Measurements from ENCODE around the gene MAPKAP1.
A peak's percentile ranks its signal among the peaks of the same experiment; 100 is the strongest.

The MAPKAP1 gene

DNA sequence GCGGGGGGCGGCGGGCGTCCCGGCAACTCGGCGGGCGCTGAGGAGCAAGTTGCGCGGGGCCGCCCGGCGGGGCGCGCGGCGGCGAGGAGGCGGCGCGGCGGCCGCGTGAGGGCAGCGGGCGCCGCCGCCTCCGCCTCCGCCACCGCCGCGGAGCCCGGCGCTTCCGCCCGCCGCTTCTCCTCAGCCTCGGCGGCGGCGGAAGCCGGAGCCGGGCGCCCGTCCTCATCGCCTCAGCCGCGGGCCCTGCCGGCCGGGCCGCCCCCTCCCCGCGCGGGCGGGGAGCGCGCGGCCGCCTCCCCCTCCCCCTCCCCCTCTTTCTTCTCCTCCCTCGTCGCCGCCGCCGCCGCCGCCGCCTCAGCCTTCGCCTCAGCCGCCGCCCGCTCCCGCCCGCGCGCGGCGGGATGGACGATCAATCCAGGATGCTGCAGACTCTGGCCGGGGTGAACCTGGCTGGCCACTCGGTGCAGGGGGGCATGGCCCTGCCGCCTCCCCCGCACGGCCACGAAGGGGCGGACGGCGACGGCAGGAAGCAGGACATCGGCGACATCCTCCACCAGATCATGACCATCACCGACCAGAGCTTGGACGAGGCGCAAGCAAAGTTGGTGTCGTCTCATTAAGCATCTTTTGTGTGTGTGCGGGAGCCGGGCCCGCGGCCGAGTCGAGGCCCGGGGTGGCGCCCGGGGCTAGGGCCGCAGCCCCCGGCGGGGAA lies 40.2 kb upstream of the MAPKAP1 start, which contains the start of gene PBX3:
Gene PBX3 (plus strand): TSS at position 321 of the 712 bp plus-strand sequence.
- TF ChIP-seq POLR2A (IDR thresholded peaks at IDR 0.05; ENCODE audit: extremely low read depth, insufficient read length) = no peak
- DNase-seq (ENCODE audit: low read depth) = peak; percentile 63

DNA sequence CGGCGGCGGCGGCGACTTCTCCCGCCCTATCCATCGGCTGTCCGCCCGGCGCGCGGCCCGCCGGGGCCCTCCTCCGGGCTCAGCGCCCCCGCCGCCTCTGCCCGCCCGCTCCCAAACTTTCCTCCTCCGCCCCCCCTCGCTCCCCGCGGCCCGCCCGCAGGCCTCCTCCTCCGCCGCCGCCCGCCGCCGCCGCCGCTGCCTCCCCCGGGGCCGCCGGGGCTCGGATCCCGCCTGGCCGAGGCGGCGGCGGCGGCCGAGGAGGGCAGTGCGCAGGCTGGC lies 39.7 kb upstream of the MAPKAP1 start:
- DNase-seq (ENCODE audit: low read depth) = no peak
- TF ChIP-seq, protein P1, sequence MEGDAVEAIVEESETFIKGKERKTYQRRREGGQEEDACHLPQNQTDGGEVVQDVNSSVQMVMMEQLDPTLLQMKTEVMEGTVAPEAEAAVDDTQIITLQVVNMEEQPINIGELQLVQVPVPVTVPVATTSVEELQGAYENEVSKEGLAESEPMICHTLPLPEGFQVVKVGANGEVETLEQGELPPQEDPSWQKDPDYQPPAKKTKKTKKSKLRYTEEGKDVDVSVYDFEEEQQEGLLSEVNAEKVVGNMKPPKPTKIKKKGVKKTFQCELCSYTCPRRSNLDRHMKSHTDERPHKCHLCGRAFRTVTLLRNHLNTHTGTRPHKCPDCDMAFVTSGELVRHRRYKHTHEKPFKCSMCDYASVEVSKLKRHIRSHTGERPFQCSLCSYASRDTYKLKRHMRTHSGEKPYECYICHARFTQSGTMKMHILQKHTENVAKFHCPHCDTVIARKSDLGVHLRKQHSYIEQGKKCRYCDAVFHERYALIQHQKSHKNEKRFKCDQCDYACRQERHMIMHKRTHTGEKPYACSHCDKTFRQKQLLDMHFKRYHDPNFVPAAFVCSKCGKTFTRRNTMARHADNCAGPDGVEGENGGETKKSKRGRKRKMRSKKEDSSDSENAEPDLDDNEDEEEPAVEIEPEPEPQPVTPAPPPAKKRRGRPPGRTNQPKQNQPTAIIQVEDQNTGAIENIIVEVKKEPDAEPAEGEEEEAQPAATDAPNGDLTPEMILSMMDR (IDR thresholded peaks at IDR 0.05; ENCODE audit: low read depth, low read length) = no peak
- TF ChIP-seq POLR2A (IDR thresholded peaks at IDR 0.05; ENCODE audit: extremely low read depth, insufficient read length) = no peak
- TF ChIP-seq, protein P2, sequence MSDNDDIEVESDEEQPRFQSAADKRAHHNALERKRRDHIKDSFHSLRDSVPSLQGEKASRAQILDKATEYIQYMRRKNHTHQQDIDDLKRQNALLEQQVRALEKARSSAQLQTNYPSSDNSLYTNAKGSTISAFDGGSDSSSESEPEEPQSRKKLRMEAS (IDR thresholded peaks at IDR 0.05; ENCODE audit: low read depth, low read length) = no peak
- no peak for TF ChIP-seq MYC (IDR thresholded peaks at IDR 0.05; ENCODE audit: low read depth, low read length)
- no peak overlapping the region for H3K4me3 ChIP-seq (ENCODE audit: low read depth, low read length)

More for the DNA sequence above, 40.2 kb upstream of the MAPKAP1 start, which contains the start of gene PBX3:
- H3K4me3 ChIP-seq (ENCODE audit: low read depth, low read length) = peak within 1 kb of the TSS; percentile 62

DNA sequence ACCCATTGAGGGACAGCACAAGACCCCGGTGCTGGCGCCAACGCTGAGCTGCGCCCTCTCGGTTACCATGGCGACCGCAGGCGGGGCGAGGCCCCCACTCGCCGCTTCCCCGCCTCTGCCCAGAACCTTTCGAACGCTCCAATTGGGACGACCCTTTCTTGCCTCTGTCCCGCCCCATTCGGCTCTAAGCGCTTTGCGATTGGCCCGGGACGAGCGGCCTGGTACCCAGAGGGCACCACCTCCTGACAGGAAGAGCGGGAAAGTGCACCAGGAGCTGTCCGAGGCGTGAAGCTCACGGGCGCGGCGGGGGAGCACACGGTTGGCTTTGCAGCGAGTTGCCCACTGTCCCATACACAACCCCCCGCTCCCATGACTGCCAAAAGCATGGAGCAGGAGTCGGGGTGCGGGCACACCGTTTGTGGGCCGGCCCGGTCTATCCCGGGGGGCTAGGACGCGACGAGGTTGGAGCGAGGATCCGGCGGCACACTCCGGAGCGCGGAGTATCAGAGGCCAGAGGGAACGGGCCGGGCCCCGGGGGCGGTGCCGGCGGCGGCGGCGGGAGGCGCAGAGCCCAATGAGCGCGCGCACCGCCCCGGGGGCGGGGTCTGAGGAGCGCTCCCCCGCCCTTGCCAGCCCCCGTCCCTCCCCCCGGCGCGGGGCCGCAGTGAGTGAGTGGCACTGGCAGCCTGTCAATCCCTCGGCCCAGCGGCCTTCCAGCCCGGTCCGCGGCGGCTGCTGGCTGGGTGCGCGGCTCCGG lies 39.2 kb upstream of the MAPKAP1 start:
- TF ChIP-seq, protein P1 (IDR thresholded peaks at IDR 0.05; ENCODE audit: low read depth, low read length) = no peak
- TF ChIP-seq, protein P2 (IDR thresholded peaks at IDR 0.05; ENCODE audit: low read depth, low read length) = peak; percentile 80
- H3K4me3 ChIP-seq (ENCODE audit: low read depth, low read length) = peak overlapping the region; percentile 45

DNA sequence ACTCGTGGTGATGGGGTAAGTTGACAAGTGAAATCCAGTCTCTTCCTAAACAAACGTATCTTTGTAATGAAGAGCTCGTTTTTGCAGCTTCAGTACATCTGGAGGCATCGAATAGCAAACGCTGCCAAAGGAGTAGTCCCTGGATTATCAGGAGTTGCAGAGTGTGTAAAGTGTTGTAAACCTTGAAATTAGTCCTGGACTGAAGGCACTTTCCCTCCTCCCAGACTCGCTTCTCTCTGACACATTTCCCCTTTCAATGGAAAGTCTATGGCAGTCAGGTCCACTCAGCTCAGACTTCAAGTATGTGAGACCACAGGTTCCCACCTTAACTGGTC lies 38.6 kb upstream of the MAPKAP1 start:
- no peak for TF ChIP-seq MYC (IDR thresholded peaks at IDR 0.05; ENCODE audit: low read depth, low read length)
- TF ChIP-seq POLR2A (IDR thresholded peaks at IDR 0.05; ENCODE audit: extremely low read depth, insufficient read length) = no peak
- TF ChIP-seq, protein P1 (IDR thresholded peaks at IDR 0.05; ENCODE audit: low read depth, low read length) = no peak
- TF ChIP-seq, protein P2 (IDR thresholded peaks at IDR 0.05; ENCODE audit: low read depth, low read length) = no peak
- DNase-seq (ENCODE audit: low read depth) = no peak
- H3K4me3 ChIP-seq (ENCODE audit: low read depth, low read length) = peak overlapping the region; percentile 45

More for the DNA sequence above, 39.2 kb upstream of the MAPKAP1 start:
- peak; percentile 95 for DNase-seq (ENCODE audit: low read depth)

DNA sequence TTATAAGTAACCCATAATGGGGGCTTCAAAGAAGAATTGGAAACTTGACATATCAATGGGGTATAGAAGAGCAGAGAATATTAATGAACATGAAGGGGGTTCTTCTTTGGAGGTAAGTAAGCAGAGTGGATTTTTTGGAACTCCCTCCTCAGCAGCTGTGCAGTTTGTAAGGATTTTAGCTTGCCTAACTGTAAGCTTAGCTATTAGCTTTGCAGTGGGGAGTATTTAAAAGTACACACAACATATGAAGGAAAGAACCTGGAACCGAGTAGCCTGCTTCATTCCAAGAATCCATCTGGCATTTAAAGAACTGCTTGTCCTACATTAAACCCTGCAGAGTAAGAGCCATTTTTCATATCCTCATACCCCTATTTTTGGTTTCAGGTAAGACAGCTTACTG lies 38.0 kb upstream of the MAPKAP1 start:
- DNase-seq (ENCODE audit: low read depth) = no peak
- H3K4me3 ChIP-seq (ENCODE audit: low read depth, low read length) = no peak overlapping the region

DNA sequence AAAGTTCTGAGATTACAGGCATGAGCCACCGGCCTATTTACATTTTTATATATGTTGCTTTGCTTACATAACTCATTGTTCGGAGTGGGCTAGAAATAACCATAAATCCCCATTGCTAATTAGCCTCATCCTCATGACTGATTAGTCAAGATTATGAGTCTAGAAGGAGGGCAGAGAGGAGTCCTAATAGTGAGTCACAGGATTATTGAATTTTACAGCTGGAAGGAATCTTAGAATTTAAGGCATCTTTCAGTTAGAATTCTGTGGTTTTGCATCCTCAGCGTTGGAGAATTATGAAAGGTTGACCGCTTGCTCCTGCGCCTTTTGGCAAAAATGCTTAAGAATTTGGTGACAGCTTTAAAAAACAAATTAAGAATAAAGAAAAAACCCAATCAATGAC lies 37.6 kb upstream of the MAPKAP1 start:
- no peak for DNase-seq (ENCODE audit: low read depth)
- TF ChIP-seq, protein P1 (IDR thresholded peaks at IDR 0.05; ENCODE audit: low read depth, low read length) = no peak
- TF ChIP-seq POLR2A (IDR thresholded peaks at IDR 0.05; ENCODE audit: extremely low read depth, insufficient read length) (no peak), MYC (IDR thresholded peaks at IDR 0.05; ENCODE audit: low read depth, low read length) (no peak)
- TF ChIP-seq, protein P2 (IDR thresholded peaks at IDR 0.05; ENCODE audit: low read depth, low read length) = no peak
- H3K4me3 ChIP-seq (ENCODE audit: low read depth, low read length) = no peak overlapping the region

More for the DNA sequence above, 38.0 kb upstream of the MAPKAP1 start:
- no peak for TF ChIP-seq POLR2A (IDR thresholded peaks at IDR 0.05; ENCODE audit: extremely low read depth, insufficient read length)
- TF ChIP-seq, protein P1 (IDR thresholded peaks at IDR 0.05; ENCODE audit: low read depth, low read length) = no peak
- TF ChIP-seq MYC (IDR thresholded peaks at IDR 0.05; ENCODE audit: low read depth, low read length) = no peak
- TF ChIP-seq, protein P2 (IDR thresholded peaks at IDR 0.05; ENCODE audit: low read depth, low read length) = no peak

All from NB4 (cell line).